Testis (tissue), 3 donors: ENCODE measurements around the gene SAFB2. TPM values are rescaled to one million over a fixed set of nuclear protein-coding genes. Genes with fewer than 3 reads are reported as not detected.
"Not testable (repeated sequence)": the region's sequence is repeated elsewhere in the genome, so short reads cannot be mapped to it uniquely, and the experiment has no call there.

ENCODE experiments used
- DNase-seq: peaks from one replicate; pipeline ENCODE4 v3.0.0-alpha.2; 2019
- H3K27ac ChIP-seq, 2 donors: fragments of 200-600 bp; sonication (generic); one replicate each; pipeline ENCODE4 v1.5.1; 2019
- H3K27me3 ChIP-seq: fragments of 200-600 bp; sonication (generic); one replicate; pipeline ENCODE4 v1.5.1; 2019
- H3K36me3 ChIP-seq: fragments of 200-600 bp; sonication (generic); one replicate; pipeline ENCODE4 v1.5.1; 2017; ENCODE audit warnings: low read depth; ENCODE audit errors: missing control alignments
- H3K4me1 ChIP-seq: fragments of 200-600 bp; sonication (generic); one replicate; pipeline ENCODE4 v1.5.1; 2019
- H3K4me3 ChIP-seq, 2 donors: fragments of 200-600 bp; sonication (generic); one replicate each; pipeline ENCODE4 v1.5.1; 2017 to 2019
- H3K9me3 ChIP-seq: fragments of 200-600 bp; sonication (generic); one replicate; pipeline ENCODE4 v1.5.1; 2017
- POLR2A ChIP-seq: fragments of 450-650 bp; IDR thresholded peaks from one replicate; pipeline ENCODE4 v1.6.1; 2017; ENCODE audit warnings: antibody characterized with exemption, mild to moderate bottlenecking, moderate library complexity
- WGBS, 2 donors: methylation state at CpG; one replicate each; pipeline ENCODE4 v1.1.5; 2018; 5-methylcytosine and 5-hydroxymethylcytosine counted together
- intact Hi-C: fragments of 100-400 bp; cut with DNase I; formaldehyde crosslinking; loops from one replicate; pipeline ENCODE4 v1.15.1; 2023; ENCODE audit warnings: low total_unique reads
- polyA plus RNA-seq: library from polyadenylated mRNA; stranded (reverse); fragments of 350-450 nt; fragmentation: Illumina TruSeq; extraction: RNeasy Lipid Tissue Mini Kit (QIAGEN cat#74804); gene quantifications from one replicate; pipeline ENCODE4 v1.2.3, GENCODE V29; 2014; ENCODE audit warnings: low read depth, low replicate concordance; ENCODE audit not compliant: insufficient read depth
- total RNA-seq, 2 donors: library from RNA; depleted of rRNA; stranded (reverse); fragments of >200 nt; gene quantifications; one replicate each; pipeline ENCODE4 v1.2.3, GENCODE V29; 2016
- TF ChIP-seq, protein P1 (sequence below), 3 experiments: fragments of 450-650 bp in 2 of 3; fragments of 200-600 bp in 1 of 3; sonication (generic) in 1 of 3; IDR thresholded peaks; one replicate each; pipeline ENCODE4 v1.5.1; 2016 to 2019; ENCODE audit warnings: antibody characterized with exemption in 3 of 3, mild to moderate bottlenecking in 2 of 3, moderate library complexity in 1 of 3

The SAFB2 gene
- total and polyA plus RNA-seq, 3 donors from 2014 or later = 84.1 to 209 (median 173) TPM

DNA sequence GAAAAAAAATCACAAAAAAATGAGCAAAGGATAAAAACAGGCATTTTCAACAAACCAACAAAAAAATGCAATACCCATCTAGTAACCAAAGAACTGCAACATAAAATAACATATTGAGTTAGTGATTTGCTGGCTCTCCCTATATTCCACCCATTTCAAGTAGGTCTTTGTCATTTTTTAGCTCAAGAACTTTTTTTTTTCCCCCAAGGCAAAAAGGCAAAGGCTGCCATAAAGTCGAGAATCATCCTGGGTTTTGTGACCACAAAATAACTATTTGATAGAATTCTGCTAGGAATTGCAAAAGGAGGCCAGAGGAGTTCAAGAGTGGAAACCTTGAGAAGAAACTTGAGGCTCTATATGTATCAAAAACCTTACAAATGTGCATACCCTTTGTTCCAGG, 5.5 kb downstream of the SAFB2 start:
- H3K4me3 ChIP-seq = no peak overlapping the region
- DNase-seq = no peak
- WGBS, 2 donors = 59 to 69% methylated on average over 1 of the region's 1 CpG
- TF ChIP-seq, protein P1, sequence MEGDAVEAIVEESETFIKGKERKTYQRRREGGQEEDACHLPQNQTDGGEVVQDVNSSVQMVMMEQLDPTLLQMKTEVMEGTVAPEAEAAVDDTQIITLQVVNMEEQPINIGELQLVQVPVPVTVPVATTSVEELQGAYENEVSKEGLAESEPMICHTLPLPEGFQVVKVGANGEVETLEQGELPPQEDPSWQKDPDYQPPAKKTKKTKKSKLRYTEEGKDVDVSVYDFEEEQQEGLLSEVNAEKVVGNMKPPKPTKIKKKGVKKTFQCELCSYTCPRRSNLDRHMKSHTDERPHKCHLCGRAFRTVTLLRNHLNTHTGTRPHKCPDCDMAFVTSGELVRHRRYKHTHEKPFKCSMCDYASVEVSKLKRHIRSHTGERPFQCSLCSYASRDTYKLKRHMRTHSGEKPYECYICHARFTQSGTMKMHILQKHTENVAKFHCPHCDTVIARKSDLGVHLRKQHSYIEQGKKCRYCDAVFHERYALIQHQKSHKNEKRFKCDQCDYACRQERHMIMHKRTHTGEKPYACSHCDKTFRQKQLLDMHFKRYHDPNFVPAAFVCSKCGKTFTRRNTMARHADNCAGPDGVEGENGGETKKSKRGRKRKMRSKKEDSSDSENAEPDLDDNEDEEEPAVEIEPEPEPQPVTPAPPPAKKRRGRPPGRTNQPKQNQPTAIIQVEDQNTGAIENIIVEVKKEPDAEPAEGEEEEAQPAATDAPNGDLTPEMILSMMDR (IDR thresholded peaks at IDR 0.05) = no peak
- no peak for TF ChIP-seq POLR2A
- no peak overlapping the region for H3K27ac ChIP-seq
- H3K4me1 ChIP-seq = peaks cover 24% of the 10 kb centered on the region
- intact Hi-C loops = no loop called here
- no peaks in the 10 kb centered on the region for H3K9me3 ChIP-seq
- no peaks in the 10 kb centered on the region for H3K27me3 ChIP-seq
- H3K36me3 ChIP-seq = no peaks in the 10 kb centered on the region

DNA sequence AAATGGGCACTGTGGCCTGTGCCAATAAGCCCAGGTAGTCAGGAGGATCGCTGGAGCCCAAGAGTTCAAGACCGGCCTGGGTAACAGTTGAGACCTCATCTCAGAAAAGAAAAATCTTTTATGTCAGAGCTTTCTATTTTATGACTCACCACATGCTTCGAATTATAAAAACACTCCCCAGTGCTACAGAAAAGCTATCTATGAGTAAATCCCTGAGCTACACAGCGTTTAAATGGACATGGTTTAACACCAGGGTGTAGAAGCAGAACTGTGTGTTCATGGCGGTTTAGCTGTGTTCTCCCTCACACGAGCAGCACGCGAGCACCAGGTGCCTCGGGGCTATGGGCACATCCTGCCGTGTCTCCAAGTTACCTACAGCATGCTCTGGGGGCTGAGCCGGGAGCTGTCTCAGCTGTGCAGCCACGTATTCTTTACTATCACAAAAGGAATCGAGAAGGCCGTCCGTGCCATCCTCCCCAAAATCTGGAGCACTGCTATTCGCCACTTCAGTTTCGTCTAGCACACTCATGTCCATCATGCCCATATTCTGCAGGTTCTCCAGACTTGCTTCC, 6.7 kb downstream of the SAFB2 start:
- no peaks in the 10 kb centered on the region for H3K27me3 ChIP-seq
- TF ChIP-seq, protein P1 (IDR thresholded peaks at IDR 0.05) = no peak
- TF ChIP-seq POLR2A = no peak
- 85 to 89% methylated on average over 17 of the region's 17 CpGs for WGBS, 2 donors
- H3K36me3 ChIP-seq = no peaks in the 10 kb centered on the region
- intact Hi-C loops = no loop called here
- no peaks in the 10 kb centered on the region for H3K9me3 ChIP-seq
- peaks cover 20% of the 10 kb centered on the region for H3K4me1 ChIP-seq
- no peak overlapping the region for H3K27ac ChIP-seq
- no peak overlapping the region for H3K4me3 ChIP-seq
- DNase-seq = no peak

DNA sequence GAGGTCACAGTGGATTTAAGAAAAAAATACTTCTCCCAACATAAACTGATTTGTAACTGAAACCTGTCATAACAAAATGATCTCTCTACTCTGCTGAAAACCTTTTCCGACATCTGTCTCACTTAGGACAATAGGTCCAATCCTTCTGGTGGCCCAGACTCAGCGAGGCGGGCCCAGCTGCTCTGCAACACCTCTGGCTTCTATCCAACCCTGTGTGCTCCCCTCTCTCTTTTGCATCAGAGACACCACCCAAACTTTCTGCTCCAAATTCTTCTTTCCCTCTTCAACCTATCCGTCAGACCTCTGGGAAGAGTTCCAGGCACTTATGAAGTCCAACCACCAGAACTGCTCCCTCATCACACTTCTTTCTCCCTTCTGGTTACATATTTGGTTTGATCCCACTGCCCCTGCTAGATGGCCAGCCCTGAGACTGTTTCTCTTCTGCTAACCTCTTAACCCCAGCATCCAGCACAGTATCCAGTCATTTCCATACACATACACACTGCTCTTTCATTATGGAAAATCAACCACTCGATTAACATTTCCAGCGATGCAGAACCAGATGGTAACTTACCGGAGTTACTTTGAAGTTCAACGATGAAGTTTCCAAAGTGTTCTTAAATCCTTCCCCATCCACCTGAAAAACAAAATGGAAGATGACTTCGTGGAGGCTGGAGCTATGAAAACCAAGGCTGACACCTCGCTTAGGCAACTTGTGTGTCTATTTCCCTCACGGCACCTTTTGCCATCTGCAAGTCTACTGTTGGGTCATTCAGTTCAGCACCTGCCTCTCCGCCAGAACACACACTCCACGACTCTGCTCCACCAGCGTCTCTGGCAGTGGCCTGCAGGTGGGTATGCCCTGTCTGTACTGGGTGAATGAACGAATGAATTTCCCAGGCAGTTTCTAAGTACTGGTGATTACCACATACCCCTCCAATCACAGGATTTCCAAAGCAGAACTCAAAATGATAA, 9.4 kb downstream of the SAFB2 start:
- no peaks in the 10 kb centered on the region for H3K27me3 ChIP-seq
- H3K27ac ChIP-seq = no peak overlapping the region
- DNase-seq = no peak
- no peaks in the 10 kb centered on the region for H3K9me3 ChIP-seq
- peaks cover 4% of the 10 kb centered on the region for H3K4me1 ChIP-seq
- 90 to 93% methylated on average over 15 of the region's 15 CpGs for WGBS, 2 donors
- TF ChIP-seq, protein P1 (IDR thresholded peaks at IDR 0.05) = no peak
- TF ChIP-seq POLR2A = no peak
- intact Hi-C loops = no loop called here
- H3K36me3 ChIP-seq = peaks cover 9% of the 10 kb centered on the region
- H3K4me3 ChIP-seq = no peak overlapping the region

DNA sequence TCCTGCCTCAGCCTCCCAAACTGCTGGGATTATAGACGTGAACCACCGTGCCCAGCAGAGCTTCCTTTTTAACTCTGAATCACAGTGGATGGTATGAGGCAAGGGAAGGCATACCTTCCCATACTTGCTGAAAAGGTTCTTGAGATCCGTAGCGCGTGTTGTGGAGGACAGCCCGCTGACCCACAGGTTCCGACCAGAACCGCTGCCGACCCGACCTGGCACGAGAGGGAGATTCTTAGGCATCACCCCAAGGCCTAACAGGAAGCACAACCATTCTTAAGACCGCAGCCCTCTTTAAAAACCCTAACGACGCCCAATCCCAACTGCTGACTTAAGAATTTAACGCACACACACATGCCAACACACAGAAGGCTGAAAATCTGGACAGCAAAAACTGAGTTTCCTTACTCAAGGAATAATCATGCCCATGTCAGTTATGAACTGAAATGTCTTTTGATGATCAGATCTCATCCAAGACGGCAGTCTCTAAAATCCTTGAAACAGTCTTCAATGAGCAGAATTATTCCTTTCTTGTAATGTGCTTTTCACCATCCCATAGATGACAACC, 12.6 kb downstream of the SAFB2 start:
- no peak for DNase-seq
- peaks cover 9% of the 10 kb centered on the region for H3K36me3 ChIP-seq
- H3K27ac ChIP-seq = no peak overlapping the region
- intact Hi-C loops = no loop called here
- TF ChIP-seq POLR2A = no peak
- H3K4me1 ChIP-seq = no peaks in the 10 kb centered on the region
- H3K9me3 ChIP-seq = no peaks in the 10 kb centered on the region
- no peaks in the 10 kb centered on the region for H3K27me3 ChIP-seq
- WGBS, 2 donors = 92 to 95% methylated on average over 16 of the region's 16 CpGs
- no peak overlapping the region for H3K4me3 ChIP-seq

DNA sequence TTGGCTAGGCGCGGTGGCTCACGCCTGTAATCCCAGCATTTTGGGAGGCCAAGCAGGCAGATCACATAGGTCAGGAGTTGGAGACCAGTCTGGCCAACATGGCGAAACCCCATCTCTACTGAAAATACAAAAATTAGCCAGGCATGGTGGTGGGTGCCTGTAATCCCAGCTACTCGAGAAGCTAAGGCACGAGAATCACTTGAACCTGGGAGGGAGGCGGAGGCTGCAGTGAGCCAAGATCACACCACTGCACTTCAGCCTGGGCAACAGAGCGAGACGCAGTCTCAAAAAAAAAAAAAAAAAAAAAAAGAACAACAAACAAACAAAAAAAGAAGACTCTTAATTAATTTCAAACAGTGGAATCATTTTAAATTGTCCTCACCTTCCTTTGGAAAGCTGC, 13.8 kb downstream of the SAFB2 start:
- intact Hi-C loops, H3K4me3 ChIP-seq, H3K4me1 ChIP-seq, H3K9me3 ChIP-seq, DNase-seq, H3K27me3 ChIP-seq, H3K36me3 ChIP-seq, H3K27ac ChIP-seq: not testable (repeated sequence)
- 93 to 97% methylated on average over 6 to 9 of the region's 9 CpGs for WGBS, 2 donors
